GM12878 (cell line): ENCODE results near the gene TRPC1. TPM values are rescaled to one million over a fixed set of nuclear protein-coding genes. Genes with fewer than 3 reads are reported as not detected.
A peak's percentile ranks its signal among the peaks of the same experiment; 100 is the strongest.

Experiments
- CBX3 ChIP-seq: fragments of 200-600 bp; sonication (generic); IDR thresholded peaks from 2 replicates; pipeline ENCODE4 v1.6.1; 2016; ENCODE audit warnings: low read depth, borderline replicate concordance
- FOXM1 ChIP-seq: IDR thresholded peaks from 2 replicates; pipeline ENCODE4 v1.6.1; 2012; ENCODE audit warnings: low read depth, mild to moderate bottlenecking, inconsistent platforms, low read length, moderate library complexity
- GABPA ChIP-seq: IDR thresholded peaks from 2 replicates; pipeline ENCODE4 v1.6.1; 2014; ENCODE audit warnings: antibody characterized with exemption, low read depth, mild to moderate bottlenecking, inconsistent platforms
- HSF1 ChIP-seq: fragments of 150-350 bp; IDR thresholded peaks from 2 replicates; pipeline ENCODE4 v1.6.1; 2014; ENCODE audit warnings: mild to moderate bottlenecking, low read depth, low read length
- IKZF2 ChIP-seq, 2 experiments: fragments of 450-650 bp; IDR thresholded peaks; 2 replicates each; pipeline ENCODE4 v1.6.1; 2017; ENCODE audit warnings: mild to moderate bottlenecking in 2 of 2, moderate library complexity in 2 of 2
- KLF5 ChIP-seq: fragments of 450-650 bp; IDR thresholded peaks from 2 replicates; pipeline ENCODE4 v1.6.1; 2014; ENCODE audit warnings: mild to moderate bottlenecking; ENCODE audit not compliant: partially characterized antibody
- NFYB ChIP-seq: IDR thresholded peaks from 2 replicates; pipeline ENCODE4 v1.6.1; 2011; ENCODE audit warnings: low read depth, mild to moderate bottlenecking, low read length, improper control_type of control experiment, moderate library complexity; ENCODE audit not compliant: insufficient read depth
- PKNOX1 ChIP-seq: fragments of 450-650 bp; IDR thresholded peaks from 2 replicates; pipeline ENCODE4 v1.6.1; 2016; ENCODE audit warnings: mild to moderate bottlenecking
- POLR2AphosphoS5 ChIP-seq: IDR thresholded peaks from 2 replicates; pipeline ENCODE4 v1.6.1; 2011; ENCODE audit warnings: mild to moderate bottlenecking, low read length, inconsistent platforms
- SIN3A ChIP-seq: IDR thresholded peaks from 2 replicates; pipeline ENCODE4 v1.6.1; 2012; ENCODE audit warnings: low read depth, low read length, improper control_type of control experiment
- SP1 ChIP-seq: IDR thresholded peaks from one replicate; pipeline ENCODE4 v1.6.1; 2011; ENCODE audit warnings: low read depth, low read length
- SREBF1 ChIP-seq: IDR thresholded peaks from 2 replicates; pipeline ENCODE4 v1.6.1; 2012; ENCODE audit warnings: mild to moderate bottlenecking, low read length
- polyA plus RNA-seq, 11 experiments: library from polyadenylated mRNA; depleted of rRNA in 4 of 11; unstranded in 6 of 11; stranded (reverse) in 5 of 11; fragments of >200 nt; fragmentation: Nextera tagmentation in 4 of 11; fragmentation: Illumina TruSeq in 1 of 11; extraction: Ambion mirVana in 4 of 11; extraction: Trizol in 1 of 11; gene quantifications; 1 replicate in 1 of 11; 2 replicates in 10 of 11; pipeline versions ENCODE4 v1.2.1 to v1.2.3, GENCODE V29; 2011 to 2016; ENCODE audit warnings: inconsistent platforms in 2 of 11, missing spikeins in 2 of 11, low read depth in 1 of 11
- total RNA-seq, 4 experiments: library from RNA; depleted of rRNA in 3 of 4; stranded (reverse); fragments of >200 nt in 3 of 4; fragmentation: Illumina TruSeq in 1 of 4; extraction: Trizol in 1 of 4; gene quantifications; 2 replicates each; pipeline versions ENCODE4 v1.2.1 to v1.2.3, GENCODE V29; 2013 to 2021

Gene TRPC1
- total and polyA plus RNA-seq, 10 of the 15 experiments (the other 5 are each of a cell fraction or from before 2014, with no cell fraction given) = 0.05 to 2.9 (median 0.17) TPM

- TF ChIP-seq HSF1 = no peak
- TF ChIP-seq CBX3 = no peak
- TF ChIP-seq KLF5 = no peak
- TF ChIP-seq IKZF2 (IDR thresholded peaks at IDR 0.05) = peak; percentile 68 to 70; a peak in 3 of 4 replicates
- TF ChIP-seq PKNOX1 = no peak
- TF ChIP-seq FOXM1 = no peak
- no peak for TF ChIP-seq SREBF1
- no peak for TF ChIP-seq NFYB
- TF ChIP-seq SP1 = no peak
- TF ChIP-seq POLR2AphosphoS5 = no peak
- no peak for TF ChIP-seq GABPA
- TF ChIP-seq SIN3A = no peak
These were observed 84.5 kb downstream of the TRPC1 start (continued) for GRCh38 chr3:142808103-142808917.
